Endothelial cell of umbilical vein (primary cell): ENCODE data around the gene TRIM56. TPM values are rescaled to one million over a fixed set of nuclear protein-coding genes. Genes with fewer than 3 reads are reported as not detected.

Source experiments
- BruUV-seq: library from RNA; stranded (reverse); fragments of 400-500 nt; replicated peaks from 2 replicates; lab custom pipeline; 2021; lab: Mats Ljungman, UMichigan
- CTCF ChIA-PET: fragments of 300-600, 350-600 bp; sonication (Branson Sonifier 250); formaldehyde crosslinking; loops from one replicate; lab custom pipeline; 2021; ENCODE audit warnings: antibody characterized with exemption, inconsistent platforms; lab: Charles Lee
- POLR2A ChIA-PET: fragments of 300-600, 350-600 bp; sonication (Branson Sonifier 250); formaldehyde crosslinking; loops from one replicate; lab custom pipeline; 2021; ENCODE audit warnings: antibody characterized with exemption, inconsistent platforms; lab: Charles Lee
- DNase-seq: peaks from one replicate; pipeline ENCODE4 v3.0.0-alpha.2; 2011; ENCODE audit warnings: low read depth, low spot score
- FAIRE-seq: peaks from 2 replicates; lab custom pipeline; 2011; peaks lifted over from hg19 to GRCh38; lab: Jason Lieb, UNC
- H2AFZ ChIP-seq: 2 replicates; pipeline ENCODE4 v1.6.0; 2012; ENCODE audit warnings: low read depth, low read length, control low read depth, inconsistent platforms
- H3K27ac ChIP-seq: 2 replicates; pipeline ENCODE4 v1.5.1; 2011; ENCODE audit warnings: low read depth, mild to moderate bottlenecking, control low read depth, low read length, moderate library complexity; ENCODE audit not compliant: insufficient read depth
- H3K27me3 ChIP-seq, 2 experiments: 2 replicates each; pipeline versions ENCODE4 v1.6.0 to v1.6.1; 2011; ENCODE audit warnings: low read length in 2 of 2, mixed read lengths in 1 of 2; ENCODE audit not compliant: control insufficient read depth in 2 of 2, insufficient read depth in 2 of 2
- H3K36me3 ChIP-seq, 2 experiments: 2 replicates in 1 of 2; 3 replicates in 1 of 2; pipeline ENCODE4 v1.5.1; 2011; ENCODE audit warnings: low read length in 2 of 2, mild to moderate bottlenecking in 1 of 2, moderate library complexity in 1 of 2; ENCODE audit not compliant: control insufficient read depth in 2 of 2, insufficient read depth in 2 of 2; ENCODE audit errors: extremely low read depth in 1 of 2
- H3K4me1 ChIP-seq: 3 replicates; pipeline ENCODE4 v1.5.1; 2011; ENCODE audit warnings: mild to moderate bottlenecking, low read length; ENCODE audit not compliant: control insufficient read depth, insufficient read depth; ENCODE audit errors: extremely low read depth
- H3K4me2 ChIP-seq: 2 replicates; pipeline ENCODE4 v1.6.1; 2011; ENCODE audit warnings: low read length, control low read depth, mixed read lengths; ENCODE audit not compliant: insufficient read depth
- H3K4me3 ChIP-seq, 3 experiments: fragments of 200-600 bp in 1 of 3; sonication (generic), shearing (Covaris generic) in 1 of 3; replicated peaks in 1 of 3; 2 replicates each; pipeline ENCODE4 v1.5.1; 2011 to 2016; ENCODE audit warnings: control low read depth in 3 of 3, low read length in 3 of 3, mild to moderate bottlenecking in 2 of 3, inconsistent platforms in 1 of 3, low read depth in 1 of 3, moderate library complexity in 1 of 3; ENCODE audit not compliant: insufficient read depth in 1 of 3
- H3K79me2 ChIP-seq: 2 replicates; pipeline ENCODE4 v1.6.0; 2012; ENCODE audit warnings: low read length, inconsistent platforms; ENCODE audit not compliant: control insufficient read depth, insufficient read depth
- H3K9ac ChIP-seq: replicated peaks from 2 replicates; pipeline ENCODE3; 2011; ENCODE audit warnings: low read length, control low read depth; ENCODE audit not compliant: insufficient read depth; ENCODE audit errors: extremely low read depth
- H3K9me1 ChIP-seq: replicated peaks from 3 replicates; pipeline ENCODE4 v1.6.0; 2011; ENCODE audit warnings: mild to moderate bottlenecking, low read length; ENCODE audit not compliant: control insufficient read depth, insufficient read depth; ENCODE audit errors: extremely low read depth
- H3K9me3 ChIP-seq: replicated peaks from 2 replicates; pipeline ENCODE4 v1.5.1; 2012; ENCODE audit warnings: low read length, inconsistent platforms; ENCODE audit not compliant: control insufficient read depth, insufficient read depth
- H4K20me1 ChIP-seq: replicated peaks from 2 replicates; pipeline ENCODE3; 2011; ENCODE audit warnings: mild to moderate bottlenecking, low read length; ENCODE audit not compliant: control insufficient read depth, insufficient read depth; ENCODE audit errors: extremely low read depth
- EZH2 ChIP-seq: IDR thresholded peaks from 2 replicates; pipeline ENCODE4 v1.6.1; 2012; ENCODE audit warnings: borderline replicate concordance, low read depth, mild to moderate bottlenecking, moderate library complexity, low read length, inconsistent platforms; ENCODE audit not compliant: severe bottlenecking
- FOS ChIP-seq: IDR thresholded peaks from 2 replicates; pipeline ENCODE4 v1.6.1; 2011; ENCODE audit warnings: mild to moderate bottlenecking, low read length, moderate library complexity, borderline replicate concordance; ENCODE audit not compliant: insufficient read depth
- GATA2 ChIP-seq: IDR thresholded peaks from 2 replicates; pipeline ENCODE4 v1.7.0; 2011; ENCODE audit warnings: low read depth, mild to moderate bottlenecking, moderate library complexity, mixed read lengths, low read length; ENCODE audit not compliant: insufficient read length, insufficient read depth
- JUN ChIP-seq: IDR thresholded peaks from 2 replicates; pipeline ENCODE4 v1.6.1; 2011; ENCODE audit warnings: borderline replicate concordance, low read depth; ENCODE audit not compliant: insufficient read length, insufficient read depth
- MYC ChIP-seq: IDR thresholded peaks from one replicate; pipeline ENCODE4 v1.6.1; 2011; ENCODE audit warnings: mild to moderate bottlenecking, low read depth, low read length
- POLR2A ChIP-seq: IDR thresholded peaks from 2 replicates; pipeline ENCODE4 v1.6.1; 2012; ENCODE audit warnings: low read depth, mild to moderate bottlenecking, control low read depth, low read length
- POLR2AphosphoS5 ChIP-seq: IDR thresholded peaks from 2 replicates; pipeline ENCODE4 v1.6.1; 2012; ENCODE audit warnings: low read depth, mild to moderate bottlenecking, control low read depth, low read length, moderate library complexity; ENCODE audit not compliant: insufficient read depth
- dilution Hi-C: fragments of 300-500 bp; cut with MboI; formaldehyde crosslinking; loops from one replicate; pipeline ENCODE4 v1.15.0; 2019; ENCODE audit warnings: low sequenced_read_pairs; ENCODE audit not compliant: extremely low pct_ligation_motif_present
- intact Hi-C: fragments of 100-400 bp; cut with micrococcal nuclease; formaldehyde crosslinking; loops from one replicate; pipeline ENCODE4 v1.10.0; 2022
- polyA plus RNA-seq, 4 experiments: library from polyadenylated mRNA; depleted of rRNA in 3 of 4; stranded (reverse) in 3 of 4; unstranded in 1 of 4; fragments of >200 nt; gene quantifications; 2 replicates each; pipeline versions ENCODE4 v1.2.1 to v1.2.3, GENCODE V29; 2011 to 2012; ENCODE audit warnings: missing spikeins in 1 of 4
- total RNA-seq: library from RNA; stranded (reverse); gene quantifications from 2 replicates; pipeline ENCODE4 v1.2.3, GENCODE V29; 2021
- TF ChIP-seq, protein P1 (sequence below): IDR thresholded peaks from 2 replicates; pipeline ENCODE4 v1.6.1; 2011; ENCODE audit not compliant: insufficient read depth, insufficient read length
- TF ChIP-seq, protein P2 (sequence below), 2 donors: IDR thresholded peaks; 1 replicate in 1 of 2; 2 replicates in 1 of 2; pipeline ENCODE4 v1.5.1; 2011; ENCODE audit warnings: low read length in 2 of 2, mild to moderate bottlenecking in 2 of 2, moderate library complexity in 2 of 2, control low read depth in 1 of 2, inconsistent platforms in 1 of 2, low read depth in 1 of 2; ENCODE audit not compliant: insufficient read depth in 1 of 2; ENCODE audit errors: extremely low read depth in 1 of 2

The TRIM56 gene
- total and polyA plus RNA-seq, 2 donors (not counting 3 experiments of a cell fraction or from before 2014, with no cell fraction given): 2.3 to 25.1 TPM

DNA sequence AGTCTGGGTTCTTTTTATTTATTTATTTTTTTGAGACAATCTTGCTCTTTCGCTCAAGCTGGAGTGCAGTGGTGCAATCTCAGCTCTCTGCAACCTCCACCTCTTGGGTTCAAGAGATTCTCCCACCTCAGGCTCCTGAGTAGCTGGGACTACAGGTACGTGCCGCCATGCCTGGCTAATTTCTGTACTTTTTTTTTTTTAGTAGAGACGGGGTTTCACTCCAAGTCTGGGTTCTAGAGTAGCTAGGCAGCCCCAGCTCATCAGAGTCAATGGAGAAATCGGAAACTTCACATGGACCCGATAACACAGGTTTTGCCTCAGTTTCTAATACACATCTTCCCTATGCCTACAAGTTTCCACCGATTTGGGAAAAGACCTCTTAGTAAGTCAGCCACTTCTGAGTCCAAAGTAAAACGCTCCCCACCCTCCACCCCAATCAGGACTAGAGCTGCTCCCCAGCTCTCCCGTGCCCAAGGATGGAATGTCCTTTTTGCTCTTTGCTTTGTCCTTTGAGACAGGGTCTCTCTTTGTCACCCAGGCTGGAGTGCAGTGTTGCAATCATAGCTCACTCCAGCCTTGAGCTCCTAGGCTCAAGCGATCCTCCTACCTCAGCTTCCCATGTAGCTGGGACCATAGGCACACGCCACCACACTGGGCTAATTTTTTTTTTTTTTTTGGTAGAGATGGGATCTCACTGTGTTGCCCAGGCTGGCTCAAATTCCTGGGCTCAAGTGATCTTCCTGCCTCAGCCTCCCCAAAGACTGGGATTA is 37.8 kb downstream of the TRIM56 start:
- Histone ChIP-seq H3K79me2 (peaks cover 31% of the 10 kb centered on the region), H3K9me3 (no peaks in the 10 kb centered on the region), H3K27me3 (no peaks in the 10 kb centered on the region), H3K36me3 (peaks cover 3 to 4% of the 10 kb centered on the region in 2 experiments), H3K9ac (peak overlapping the region; percentile 100), H2AFZ (no peak overlapping the region), H3K4me1 (peaks cover 64% of the 10 kb centered on the region), H3K9me1 (no peaks in the 10 kb centered on the region), H3K4me3 (no peak overlapping the region), H3K4me2 (peak overlapping the region; percentile 82), H3K27ac (peak overlapping the region; percentile 83), H4K20me1 (no peaks in the 10 kb centered on the region)
- ChIA-PET POLR2A (interaction anchor here (1.1 to 3.9 kb wide), 8 partner anchors 9 to 36 kb away, joined by 3 to 49 read pairs (median 10); no protein-coding TSS in a partner anchor), CTCF (interaction anchor here (0.7 to 3.5 kb wide), 7 partner anchors 10 to 46 kb away, joined by 3 to 25 read pairs (median 8); no protein-coding TSS in a partner anchor)
- intact Hi-C loops (loop anchor here (1.0 to 10.0 kb wide), 3 partner anchors 11 to 1018 kb away; partner anchors contain the start of genes AP4M1 and MCM7), dilution Hi-C loops (no loop called here)
- BruUV-seq: no TSS peak
- peak; percentile 42 for FAIRE-seq
- no peak for DNase-seq
- TF ChIP-seq EZH2 (no peak), POLR2AphosphoS5 (peak; percentile 3)

DNA sequence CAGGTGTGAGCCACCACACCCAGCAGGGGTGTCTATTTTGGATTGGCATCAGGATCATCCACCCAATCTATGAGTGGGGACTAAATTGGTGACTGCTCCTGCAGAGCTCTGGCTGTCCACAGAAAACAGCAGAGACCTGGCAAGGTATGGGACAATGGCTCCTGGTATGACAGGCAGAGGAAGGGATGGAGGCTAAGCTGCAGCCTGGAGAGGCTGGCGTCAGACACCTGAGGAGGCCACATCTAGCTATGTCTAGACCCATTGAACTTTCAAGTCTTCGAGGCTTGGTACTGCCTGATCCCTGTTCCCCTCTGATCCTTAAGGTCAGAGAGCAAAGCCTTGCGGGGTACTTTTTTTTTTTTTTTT is 38.4 kb downstream of the TRIM56 start:
- H3K9ac ChIP-seq: peak overlapping the region; percentile 100
- H3K9me1 ChIP-seq: no peaks in the 10 kb centered on the region
- dilution Hi-C loops: no loop called here
- no peak overlapping the region for H2AFZ ChIP-seq
- ChIA-PET CTCF (interaction anchor here (0.7 to 3.5 kb wide), 5 partner anchors 10 to 46 kb away, joined by 3 to 25 read pairs (median 8); no protein-coding TSS in a partner anchor), POLR2A (interaction anchor here (1.1 to 5.3 kb wide), 6 partner anchors 9 to 37 kb away, joined by 3 to 49 read pairs (median 22); no protein-coding TSS in a partner anchor)
- H3K4me3 ChIP-seq: no peak overlapping the region
- intact Hi-C loops: loop anchor here (10.0 kb wide), 1 partner anchor 1019 kb away; the partner anchor contains the start of genes AP4M1 and MCM7
- no peaks in the 10 kb centered on the region for H3K9me3 ChIP-seq
- H3K79me2 ChIP-seq: peaks cover 34% of the 10 kb centered on the region
- no peaks in the 10 kb centered on the region for H3K27me3 ChIP-seq
- H3K4me2 ChIP-seq: no peak overlapping the region
- no TSS peak for BruUV-seq
- no peak for TF ChIP-seq GATA2
- TF ChIP-seq FOS: no peak
- no peak for TF ChIP-seq POLR2AphosphoS5
- TF ChIP-seq JUN: no peak
- TF ChIP-seq POLR2A: no peak
- TF ChIP-seq EZH2: no peak
- TF ChIP-seq, protein P1, sequence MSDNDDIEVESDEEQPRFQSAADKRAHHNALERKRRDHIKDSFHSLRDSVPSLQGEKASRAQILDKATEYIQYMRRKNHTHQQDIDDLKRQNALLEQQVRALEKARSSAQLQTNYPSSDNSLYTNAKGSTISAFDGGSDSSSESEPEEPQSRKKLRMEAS: no peak
- no peak for TF ChIP-seq MYC
- TF ChIP-seq, protein P2, sequence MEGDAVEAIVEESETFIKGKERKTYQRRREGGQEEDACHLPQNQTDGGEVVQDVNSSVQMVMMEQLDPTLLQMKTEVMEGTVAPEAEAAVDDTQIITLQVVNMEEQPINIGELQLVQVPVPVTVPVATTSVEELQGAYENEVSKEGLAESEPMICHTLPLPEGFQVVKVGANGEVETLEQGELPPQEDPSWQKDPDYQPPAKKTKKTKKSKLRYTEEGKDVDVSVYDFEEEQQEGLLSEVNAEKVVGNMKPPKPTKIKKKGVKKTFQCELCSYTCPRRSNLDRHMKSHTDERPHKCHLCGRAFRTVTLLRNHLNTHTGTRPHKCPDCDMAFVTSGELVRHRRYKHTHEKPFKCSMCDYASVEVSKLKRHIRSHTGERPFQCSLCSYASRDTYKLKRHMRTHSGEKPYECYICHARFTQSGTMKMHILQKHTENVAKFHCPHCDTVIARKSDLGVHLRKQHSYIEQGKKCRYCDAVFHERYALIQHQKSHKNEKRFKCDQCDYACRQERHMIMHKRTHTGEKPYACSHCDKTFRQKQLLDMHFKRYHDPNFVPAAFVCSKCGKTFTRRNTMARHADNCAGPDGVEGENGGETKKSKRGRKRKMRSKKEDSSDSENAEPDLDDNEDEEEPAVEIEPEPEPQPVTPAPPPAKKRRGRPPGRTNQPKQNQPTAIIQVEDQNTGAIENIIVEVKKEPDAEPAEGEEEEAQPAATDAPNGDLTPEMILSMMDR (IDR thresholded peaks at IDR 0.05; ENCODE audit: extremely low read depth in 1 of 2, insufficient read depth in 1 of 2, low read depth in 1 of 2, low read length in 2 of 2): no peak
- H3K36me3 ChIP-seq: peaks cover 8 to 10% of the 10 kb centered on the region in 2 experiments
- H4K20me1 ChIP-seq: no peaks in the 10 kb centered on the region
- FAIRE-seq (no peak), DNase-seq (no peak)
- H3K4me1 ChIP-seq: peaks cover 60% of the 10 kb centered on the region
- H3K27ac ChIP-seq: peak overlapping the region; percentile 83
